ENCODE data around the gene GLRA1. TPM values are rescaled to one million over a fixed set of nuclear protein-coding genes. Genes with fewer than 3 reads are reported as not detected.

GLRA1 gene
- total RNA-seq, 2 donors from 2014 or later = not detected

DNA sequence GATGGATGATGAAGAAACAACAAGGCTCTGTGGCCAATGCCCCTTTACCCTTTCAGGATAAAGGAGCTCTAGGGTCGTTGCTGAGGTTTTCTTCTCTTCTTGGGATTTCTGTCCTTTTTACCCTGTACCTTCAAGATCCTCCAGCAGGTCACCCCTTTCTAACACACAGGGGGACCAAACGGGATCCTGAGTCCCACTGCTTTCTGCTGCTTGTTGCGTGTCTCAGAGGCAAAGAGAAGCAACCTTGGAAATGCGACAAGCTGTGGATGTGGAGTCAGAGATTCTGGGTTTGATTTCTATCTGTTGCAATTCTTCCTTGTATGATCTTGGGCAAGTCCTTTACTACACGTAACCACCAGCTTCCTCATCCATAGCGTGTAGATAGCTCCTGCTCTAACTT lies 20.5 kb downstream of the GLRA1 start:
- H3K36me3 ChIP-seq = no peaks in the 10 kb centered on the region
- ATAC-seq (ENCODE audit: insufficient number of reproducible peaks, low FRiP score, low read depth) (no peak), DNase-seq (ENCODE audit: low spot score) (no peak)
- H3K27me3 ChIP-seq (replicated peaks; ENCODE audit: insufficient read depth) = no peaks in the 10 kb centered on the region
- H3K27ac ChIP-seq = no peak overlapping the region
- H3K9me3 ChIP-seq = no peaks in the 10 kb centered on the region
- no peak overlapping the region for H3K4me3 ChIP-seq
- H3K4me1 ChIP-seq (ENCODE audit: control insufficient read depth in 1 of 2, low read depth in 2 of 2) = peaks cover 28 to 51% of the 10 kb centered on the region in 2 donors
- no peak for TF ChIP-seq CTCF (IDR thresholded peaks at IDR 0.05)

- no peak for DNase-seq (ENCODE audit: low spot score)
- no peak for TF ChIP-seq CTCF (IDR thresholded peaks at IDR 0.05)
- H3K36me3 ChIP-seq = no peaks in the 10 kb centered on the region
- no peak overlapping the region for H3K4me3 ChIP-seq
- H3K27me3 ChIP-seq (replicated peaks; ENCODE audit: insufficient read depth) = no peaks in the 10 kb centered on the region
- no peaks in the 10 kb centered on the region for H3K9me3 ChIP-seq
- peaks cover 28 to 50% of the 10 kb centered on the region in 2 donors for H3K4me1 ChIP-seq (ENCODE audit: control insufficient read depth in 1 of 2, low read depth in 2 of 2)
- no peak for ATAC-seq (ENCODE audit: insufficient number of reproducible peaks, low FRiP score, low read depth)
- H3K27ac ChIP-seq = no peak overlapping the region
These were observed 21.4 kb downstream of the GLRA1 start for GRCh38 chr5:151903243-151903653.

DNA sequence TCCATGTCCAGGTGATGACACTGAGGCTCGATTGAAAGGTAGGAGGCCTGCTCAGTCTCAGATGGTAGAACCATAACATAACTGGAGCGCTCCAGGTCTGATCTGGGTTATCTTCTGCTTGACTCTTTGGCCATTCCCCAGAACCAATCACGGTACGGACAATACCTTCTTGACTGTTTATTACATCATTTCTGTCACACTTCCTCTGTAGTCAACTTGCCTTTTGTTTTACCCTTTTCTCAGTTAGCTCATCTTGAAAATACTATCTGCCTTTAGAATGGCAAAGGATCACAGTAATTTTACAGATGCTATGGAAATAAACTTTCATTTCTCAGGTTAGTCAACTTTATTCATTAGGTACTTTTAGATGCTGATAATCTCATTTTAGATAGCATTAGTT lies 22.4 kb downstream of the GLRA1 start:
- no peaks in the 10 kb centered on the region for H3K27me3 ChIP-seq (replicated peaks; ENCODE audit: insufficient read depth)
- no peak overlapping the region for H3K4me3 ChIP-seq
- no peak overlapping the region for H3K27ac ChIP-seq
- DNase-seq (ENCODE audit: low spot score) (no peak), ATAC-seq (ENCODE audit: insufficient number of reproducible peaks, low FRiP score, low read depth) (no peak)
- no peaks in the 10 kb centered on the region for H3K9me3 ChIP-seq
- TF ChIP-seq CTCF (IDR thresholded peaks at IDR 0.05) = no peak
- no peaks in the 10 kb centered on the region for H3K36me3 ChIP-seq
- peaks cover 28 to 53% of the 10 kb centered on the region in 2 donors for H3K4me1 ChIP-seq (ENCODE audit: control insufficient read depth in 1 of 2, low read depth in 2 of 2)

GRCh38 chr5:151901611-151902010 lies 23.0 kb downstream of the GLRA1 start:
- Histone ChIP-seq H3K4me3 (no peak overlapping the region), H3K4me1 (ENCODE audit: control insufficient read depth in 1 of 2, low read depth in 2 of 2) (peaks cover 24 to 53% of the 10 kb centered on the region in 2 donors), H3K36me3 (no peaks in the 10 kb centered on the region), H3K27me3 (replicated peaks; ENCODE audit: insufficient read depth) (no peaks in the 10 kb centered on the region), H3K27ac (no peak overlapping the region), H3K9me3 (no peaks in the 10 kb centered on the region)
- ATAC-seq (ENCODE audit: insufficient number of reproducible peaks, low FRiP score, low read depth) = no peak
- DNase-seq (ENCODE audit: low spot score) = no peak
- no peak for TF ChIP-seq CTCF (IDR thresholded peaks at IDR 0.05)

- Histone ChIP-seq H3K9me3 (no peaks in the 10 kb centered on the region), H3K4me1 (ENCODE audit: control insufficient read depth in 1 of 2, low read depth in 2 of 2) (peaks cover 24 to 48% of the 10 kb centered on the region in 2 donors), H3K27me3 (replicated peaks; ENCODE audit: insufficient read depth) (no peaks in the 10 kb centered on the region), H3K4me3 (no peak overlapping the region), H3K36me3 (no peaks in the 10 kb centered on the region), H3K27ac (no peak overlapping the region)
- TF ChIP-seq CTCF (IDR thresholded peaks at IDR 0.05) = no peak
- DNase-seq (ENCODE audit: low spot score) (no peak), ATAC-seq (ENCODE audit: insufficient number of reproducible peaks, low FRiP score, low read depth) (no peak)
These were observed 23.8 kb downstream of the GLRA1 start for GRCh38 chr5:151900891-151901290.

Data from thoracic aorta (tissue), 2 donors.